HepG2 (cell line): ENCODE results near the gene SEMA3B. TPM values are rescaled to one million over a fixed set of nuclear protein-coding genes. Genes with fewer than 3 reads are reported as not detected.
A peak's percentile ranks its signal among the peaks of the same experiment; 100 is the strongest.

Experiments
- ARNTL ChIP-seq: sonication (generic); formaldehyde crosslinking; IDR thresholded peaks from 2 replicates; pipeline ENCODE4 v1.4.0; 2020; ENCODE audit warnings: mild to moderate bottlenecking, missing genetic modification reagents
- CBX1 ChIP-seq: IDR thresholded peaks from one replicate; pipeline ENCODE4 v1.6.1; 2016; ENCODE audit warnings: antibody characterized with exemption, low read depth
- ETV5 ChIP-seq: IDR thresholded peaks from 2 replicates; pipeline ENCODE4 v1.6.1; 2018; ENCODE audit warnings: missing biosample characterization, missing genetic modification reagents, inconsistent platforms, borderline replicate concordance
- GABPA ChIP-seq, 2 experiments: IDR thresholded peaks; 2 replicates each; pipeline ENCODE4 v1.6.1; 2011 to 2016; ENCODE audit warnings: low read depth in 2 of 2, low read length in 1 of 2, missing biosample characterization in 1 of 2, missing genetic modification characterization in 1 of 2
- MLLT10 ChIP-seq: sonication (generic); formaldehyde crosslinking; IDR thresholded peaks from 2 replicates; pipeline ENCODE4 v1.4.0; 2020; ENCODE audit warnings: missing genetic modification reagents
- NCOA1 ChIP-seq: sonication (generic); formaldehyde crosslinking; IDR thresholded peaks from 2 replicates; pipeline ENCODE4 v1.9.0; 2021; ENCODE audit warnings: missing genetic modification reagents
- NFKBIZ ChIP-seq: IDR thresholded peaks from 2 replicates; pipeline ENCODE4 v1.6.1; 2018; ENCODE audit warnings: missing genetic modification reagents, missing compliant biosample characterization
- NR2C2 ChIP-seq: sonication (generic); formaldehyde crosslinking; IDR thresholded peaks from 2 replicates; pipeline ENCODE4 v1.4.0; 2020; ENCODE audit warnings: missing genetic modification reagents, mild to moderate bottlenecking, moderate library complexity, borderline replicate concordance
- NR2F2 ChIP-seq: IDR thresholded peaks from 2 replicates; pipeline ENCODE4 v1.6.1; 2012; ENCODE audit warnings: low read depth, inconsistent platforms, borderline replicate concordance
- PAF1 ChIP-seq: IDR thresholded peaks from 2 replicates; pipeline ENCODE4 v1.6.1; 2016; ENCODE audit warnings: missing genetic modification reagents, missing compliant biosample characterization
- RAD51 ChIP-seq: fragments of 450-650 bp; IDR thresholded peaks from 2 replicates; pipeline ENCODE4 v1.6.1; 2016; ENCODE audit warnings: borderline replicate concordance
- SATB2 ChIP-seq: sonication (generic); formaldehyde crosslinking; IDR thresholded peaks from 2 replicates; pipeline ENCODE4 v1.5.0; 2020; ENCODE audit warnings: missing genetic modification reagents
- SMARCC2 ChIP-seq: fragments of 450-650 bp; IDR thresholded peaks from 2 replicates; pipeline ENCODE4 v1.6.1; 2017; ENCODE audit warnings: antibody characterized with exemption, mild to moderate bottlenecking
- SNAPC5 ChIP-seq: sonication (generic); formaldehyde crosslinking; IDR thresholded peaks from 2 replicates; pipeline ENCODE4 v1.8.1; 2023; ENCODE audit warnings: mild to moderate bottlenecking, missing genetic modification reagents, borderline replicate concordance
- SP1 ChIP-seq, 2 experiments: fragments of 450-650 bp in 1 of 2; sonication (generic) in 1 of 2; formaldehyde crosslinking in 1 of 2; IDR thresholded peaks; 2 replicates each; pipeline versions ENCODE4 v1.4.0 to v1.6.1; 2016 to 2020; ENCODE audit warnings: missing genetic modification reagents in 1 of 2
- SRSF4 ChIP-seq: fragments of 200-400 bp; formaldehyde crosslinking; IDR thresholded peaks from one replicate; pipeline ENCODE4 v1.6.1; 2018; ENCODE audit warnings: mild to moderate bottlenecking, low read depth, low read length, moderate library complexity; ENCODE audit not compliant: poor library complexity, severe bottlenecking
- THRA ChIP-seq: sonication (generic); formaldehyde crosslinking; IDR thresholded peaks from 2 replicates; pipeline ENCODE4 v1.4.0; 2020; ENCODE audit warnings: missing genetic modification reagents, borderline replicate concordance
- TIGD3 ChIP-seq: sonication (generic); formaldehyde crosslinking; IDR thresholded peaks from 2 replicates; pipeline ENCODE4 v1.5.1; 2020; ENCODE audit warnings: mild to moderate bottlenecking, missing genetic modification reagents, borderline replicate concordance
- WIZ ChIP-seq: sonication (generic); formaldehyde crosslinking; IDR thresholded peaks from 2 replicates; pipeline ENCODE4 v1.5.1; 2020; ENCODE audit warnings: mild to moderate bottlenecking, missing genetic modification reagents
- YEATS4 ChIP-seq: sonication (generic); formaldehyde crosslinking; IDR thresholded peaks from 2 replicates; pipeline ENCODE4 v1.4.0; 2020; ENCODE audit warnings: missing genetic modification reagents, borderline replicate concordance
- ZBTB37 ChIP-seq: sonication (generic); formaldehyde crosslinking; IDR thresholded peaks from 2 replicates; pipeline ENCODE4 v1.4.0; 2020; ENCODE audit warnings: mild to moderate bottlenecking, missing genetic modification reagents
- ZFP36L1 ChIP-seq: sonication (generic); formaldehyde crosslinking; IDR thresholded peaks from 2 replicates; pipeline ENCODE4 v1.8.0; 2022; ENCODE audit warnings: mild to moderate bottlenecking, missing genetic modification reagents, moderate library complexity
- ZNF12 ChIP-seq: sonication (generic); formaldehyde crosslinking; IDR thresholded peaks from 2 replicates; pipeline ENCODE4 v1.5.0; 2020; ENCODE audit warnings: missing genetic modification reagents
- ZNF468 ChIP-seq: sonication (generic); formaldehyde crosslinking; IDR thresholded peaks from 2 replicates; pipeline ENCODE4 v1.8.0; 2022; ENCODE audit warnings: mild to moderate bottlenecking, moderate library complexity, missing genetic modification reagents
- ZNF564 ChIP-seq: sonication (generic); formaldehyde crosslinking; IDR thresholded peaks from 2 replicates; pipeline ENCODE4 v1.8.1; 2023; ENCODE audit warnings: mild to moderate bottlenecking, missing genetic modification reagents
- ZNF720 ChIP-seq: sonication (generic); formaldehyde crosslinking; IDR thresholded peaks from 2 replicates; pipeline ENCODE4 v1.4.0; 2020; ENCODE audit warnings: missing genetic modification reagents
- ZNF878 ChIP-seq: sonication (generic); formaldehyde crosslinking; IDR thresholded peaks from 2 replicates; pipeline ENCODE4 v1.8.1; 2023; ENCODE audit warnings: mild to moderate bottlenecking, missing genetic modification reagents, moderate library complexity
- polyA plus RNA-seq, 8 experiments: library from polyadenylated mRNA; depleted of rRNA in 3 of 8; stranded (reverse) in 7 of 8; unstranded in 1 of 8; fragments of >200 nt; fragmentation: Illumina TruSeq in 4 of 8; extraction: Trizol in 4 of 8; gene quantifications; 2 replicates each; pipeline versions ENCODE4 v1.2.1 to v1.2.3, GENCODE V29; 2011 to 2016; ENCODE audit warnings: low read depth in 4 of 8, missing spikeins in 1 of 8, mixed read lengths in 1 of 8; ENCODE audit not compliant: insufficient read depth in 1 of 8
- total RNA-seq, 5 experiments: library from RNA; depleted of rRNA; stranded (reverse); fragments of >200 nt; fragmentation: Illumina TruSeq; extraction: Trizol; gene quantifications; 2 replicates each; pipeline ENCODE4 v1.2.3, GENCODE V29; 2016; ENCODE audit warnings: low read depth in 1 of 5

SEMA3B gene
- total and polyA plus RNA-seq, 2 of the 13 experiments (the other 11 are each of a cell fraction or from before 2014, with no cell fraction given) = 93.2 to 158 TPM

GRCh38 chr3:50221411-50222168 is 47.4 kb upstream of the SEMA3B start (continued):
- TF ChIP-seq GABPA (IDR thresholded peaks at IDR 0.05; ENCODE audit: low read depth, low read length) (no peak), GABPA (CRISPR knock-in tag; IDR thresholded peaks at IDR 0.05; ENCODE audit: low read depth) (0 out of 2 replicates have a peak, but pooled peaks have one; percentile 4), ZNF878 (CRISPR knock-in tag) (peak; percentile 48; the same call in 1 of the 2 replicates), THRA (CRISPR knock-in tag) (peak; percentile 75; the same call in 1 of the 2 replicates), SP1 (IDR thresholded peaks at IDR 0.05) (no peak), SP1 (CRISPR knock-in tag; IDR thresholded peaks at IDR 0.05) (no peak), CBX1 (no peak), ZFP36L1 (no peak), NR2F2 (peak; percentile 50; the same call in 1 of the 2 replicates), NFKBIZ (CRISPR knock-in tag) (no peak), SMARCC2 (no peak), ZNF468 (peak; percentile 45; the same call in 1 of the 2 replicates), TIGD3 (no peak), RAD51 (no peak), ARNTL (CRISPR knock-in tag) (0 out of 2 replicates have a peak, but pooled peaks have one; percentile 9), PAF1 (CRISPR knock-in tag) (peak; percentile 68; the same call in 1 of the 2 replicates), ETV5 (CRISPR knock-in tag) (no peak; the same call in 1 of the 2 replicates), NCOA1 (no peak), SNAPC5 (no peak), NR2C2 (CRISPR knock-in tag) (no peak), SATB2 (CRISPR knock-in tag) (no peak), ZNF564 (CRISPR knock-in tag) (no peak), SRSF4 (no peak), YEATS4 (CRISPR knock-in tag) (no peak), ZBTB37 (CRISPR knock-in tag) (no peak), ZNF720 (CRISPR knock-in tag) (no peak), WIZ (CRISPR knock-in tag) (no peak), MLLT10 (CRISPR knock-in tag) (0 out of 2 replicates have a peak, but pooled peaks have one; percentile 44), ZNF12 (CRISPR knock-in tag) (no peak)
